Measurements from ENCODE around the gene RNF113B.
A peak's percentile ranks its signal among the peaks of the same experiment; 100 is the strongest.

The RNF113B gene

DNA sequence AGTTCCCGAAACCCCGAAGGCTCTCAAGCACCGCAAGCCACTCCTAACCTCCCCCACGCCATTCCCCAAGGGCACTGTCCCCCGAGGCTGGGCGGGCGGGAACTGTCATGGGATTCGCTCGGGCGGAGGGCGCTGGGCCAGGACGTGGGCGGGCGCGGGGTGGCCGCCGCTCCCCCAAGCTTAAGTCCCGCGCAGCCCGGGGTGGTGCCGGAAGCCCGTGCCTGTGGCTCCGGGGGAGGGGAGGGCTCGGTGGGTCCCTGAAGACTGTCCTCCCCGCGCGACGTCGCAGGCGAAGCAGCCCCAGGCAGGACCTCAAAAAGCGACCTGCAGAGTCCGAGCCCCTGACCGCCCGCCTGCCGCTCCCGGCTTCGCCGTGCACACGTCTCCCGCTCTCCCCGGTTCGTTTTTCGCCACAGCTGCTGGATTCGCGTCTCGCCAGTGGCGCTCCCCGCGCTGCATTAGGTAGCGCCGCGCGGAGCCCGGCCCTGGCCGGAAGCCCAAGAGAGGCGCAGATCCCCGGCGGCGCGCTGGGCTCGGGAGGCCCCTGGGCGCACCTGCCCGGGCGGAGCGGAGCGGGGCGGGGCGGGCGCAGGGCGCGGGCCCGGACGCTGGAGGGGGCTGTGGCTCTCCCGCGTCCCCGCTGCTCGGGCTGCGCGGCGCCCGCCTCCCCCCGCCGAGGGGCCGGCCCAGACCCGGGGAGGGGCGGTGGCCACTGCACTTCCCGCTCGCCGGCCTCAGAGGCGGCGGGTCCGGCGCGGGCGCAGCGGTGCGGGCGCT lies 34.5 kb downstream of the RNF113B start, which contains the start of gene FARP1:
Gene FARP1, plus strand, starts transcription at position 715 of the 777 bp plus-strand sequence. CDS start 70,149 bp downstream, outside the sequence.
- no peak for DNase-seq (ENCODE audit: low read depth, low spot score)
- TF ChIP-seq CTCF (IDR thresholded peaks at IDR 0.05; ENCODE audit: insufficient read depth, low read length, missing control alignments), result peak; percentile 36
- ChIA-PET CTCF (interaction anchor here (0.7 to 1.3 kb wide), 5 partner anchors 15 to 305 kb away, joined by 3 to 4 read pairs (median 3); no protein-coding TSS in a partner anchor), POLR2A (no interaction called here)
- peak within 1 kb of the TSS; percentile 69 for H3K4me3 ChIP-seq (ENCODE audit: low read depth, low read length)

GRCh38 chr13:98141509-98142379 lies 35.3 kb downstream of the RNF113B start:
- ChIA-PET CTCF (interaction anchor here (0.7 to 1.3 kb wide), 5 partner anchors 14 to 306 kb away, joined by 3 to 4 read pairs (median 3); no protein-coding TSS in a partner anchor), POLR2A (no interaction called here)
- H3K4me3 ChIP-seq (ENCODE audit: low read depth, low read length), result peak overlapping the region; percentile 69
- TF ChIP-seq CTCF (IDR thresholded peaks at IDR 0.05; ENCODE audit: insufficient read depth, low read length, missing control alignments), result no peak
- no peak for DNase-seq (ENCODE audit: low read depth, low spot score)

DNA sequence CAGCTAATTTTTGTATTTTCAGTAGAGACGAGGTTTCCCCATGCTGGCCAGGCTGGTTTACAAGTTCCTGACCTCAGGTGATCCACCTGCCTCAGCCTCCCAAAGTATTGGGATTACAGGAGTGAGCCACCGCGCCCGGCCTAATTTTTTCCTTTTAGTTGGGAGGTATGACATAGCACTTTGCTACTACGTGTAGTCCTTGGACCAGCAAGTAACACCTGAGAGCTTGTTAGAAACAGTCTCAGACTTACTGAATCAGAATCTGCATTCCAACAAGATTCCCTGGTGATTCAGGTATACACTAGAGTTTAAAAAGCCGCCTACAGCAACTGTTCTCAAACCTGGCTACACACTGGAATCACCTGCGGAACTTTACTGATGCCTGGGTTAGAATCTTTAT lies 36.0 kb downstream of the RNF113B start:
- ChIA-PET CTCF (interaction anchor here (1.1 kb wide), 1 partner anchor 307 kb away, joined by 4 read pairs; no protein-coding TSS in a partner anchor), POLR2A (interaction anchor here (0.7 kb wide), 1 partner anchor 33 kb away, joined by 3 read pairs; no protein-coding TSS in a partner anchor)
- no peak for TF ChIP-seq CTCF (IDR thresholded peaks at IDR 0.05; ENCODE audit: insufficient read depth, low read length, missing control alignments)
- H3K4me3 ChIP-seq (ENCODE audit: low read depth, low read length), result no peak overlapping the region
- DNase-seq (ENCODE audit: low read depth, low spot score), result no peak

DNA sequence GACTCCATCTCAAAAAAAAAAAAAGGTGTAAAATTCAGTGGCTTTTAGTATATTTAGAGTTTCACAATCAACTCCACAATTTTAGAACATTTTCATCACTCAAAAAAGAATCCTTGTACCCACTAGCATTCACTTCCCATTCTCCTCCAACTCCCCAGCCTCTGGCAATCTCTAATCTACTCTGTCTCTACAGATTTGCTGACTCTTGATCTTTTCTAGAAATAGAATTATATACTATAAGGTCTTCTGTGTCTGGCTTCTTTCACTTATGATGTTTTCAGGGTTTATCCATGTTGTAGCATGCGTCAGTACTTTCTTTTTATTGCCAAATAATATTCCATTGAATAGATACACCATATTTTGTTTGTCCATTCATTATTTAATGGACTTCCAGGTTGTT lies 42.2 kb downstream of the RNF113B start:
- no peak for TF ChIP-seq CTCF (IDR thresholded peaks at IDR 0.05; ENCODE audit: insufficient read depth, low read length, missing control alignments)
- DNase-seq (ENCODE audit: low read depth, low spot score), result no peak
- H3K4me3 ChIP-seq (ENCODE audit: low read depth, low read length), result no peak overlapping the region
- ChIA-PET CTCF (no interaction called here), POLR2A (no interaction called here)

- H3K4me3 ChIP-seq (ENCODE audit: low read depth, low read length), result no peak overlapping the region
- POLR2A ChIA-PET, result no interaction called here
- CTCF ChIA-PET, result no interaction called here
- no peak for DNase-seq (ENCODE audit: low read depth, low spot score)
- no peak for TF ChIP-seq CTCF (IDR thresholded peaks at IDR 0.05; ENCODE audit: insufficient read depth, low read length, missing control alignments)
Measured at GRCh38 chr13:98133946-98134345, 43.1 kb downstream of the RNF113B start.

Measured in AG04449 (cell line).